GM18499 (cell line): Measurements from ENCODE around the gene PCNT.
"Not testable (repeated sequence)": the region's sequence is repeated elsewhere in the genome, so short reads cannot be mapped to it uniquely, and the experiment has no call there.

Experiments
- ATAC-seq: cut with Tn5 transposase; IDR thresholded peaks from one replicate; pipeline ENCODE4 v1.9.1; 2021; ENCODE audit warnings: moderate number of reproducible peaks; ENCODE audit not compliant: insufficient read depth, unreplicated experiment

The PCNT gene

GRCh38 chr21:46356494-46357334 is 32.8 kb downstream of the PCNT start:
- no peak for ATAC-seq

GRCh38 chr21:46357335-46357604 is 33.3 kb downstream of the PCNT start:
- no peak for ATAC-seq

- ATAC-seq: no peak
These were observed 33.9 kb downstream of the PCNT start for GRCh38 chr21:46357684-46358425.

GRCh38 chr21:46361176-46361575 is 37.2 kb downstream of the PCNT start:
- ATAC-seq: no peak

- no peak for ATAC-seq
These were observed 38.0 kb downstream of the PCNT start for GRCh38 chr21:46361935-46362334.

- ATAC-seq: no peak
These were observed 39.0 kb downstream of the PCNT start for GRCh38 chr21:46362946-46363345.

GRCh38 chr21:46363698-46364097 is 39.7 kb downstream of the PCNT start:
- no peak for ATAC-seq

GRCh38 chr21:46366091-46366490 is 42.1 kb downstream of the PCNT start:
- no peak for ATAC-seq

- no peak for ATAC-seq
These were observed 42.6 kb downstream of the PCNT start for GRCh38 chr21:46366561-46366960.

- ATAC-seq: no peak
These were observed 43.0 kb downstream of the PCNT start for GRCh38 chr21:46366966-46367365.

- no peak for ATAC-seq
These were observed 44.8 kb downstream of the PCNT start for GRCh38 chr21:46368533-46369285.

- ATAC-seq: no peak
These were observed 45.7 kb downstream of the PCNT start for GRCh38 chr21:46369520-46370235.

GRCh38 chr21:46371204-46372013 is 47.5 kb downstream of the PCNT start:
- no peak for ATAC-seq

- ATAC-seq: no peak
These were observed 48.1 kb downstream of the PCNT start for GRCh38 chr21:46372014-46372485.

- ATAC-seq: not testable (repeated sequence)
These were observed 49.0 kb downstream of the PCNT start for GRCh38 chr21:46372947-46373346.

- ATAC-seq: no peak
These were observed 50.9 kb downstream of the PCNT start for GRCh38 chr21:46374761-46375389.

- no peak for ATAC-seq
These were observed 51.7 kb downstream of the PCNT start for GRCh38 chr21:46375560-46376230.

- no peak for ATAC-seq
These were observed 52.3 kb downstream of the PCNT start for GRCh38 chr21:46376231-46376628.
